Measurements from ENCODE around the gene NOXA1.
"Not testable (repeated sequence)": the region's sequence is repeated elsewhere in the genome, so short reads cannot be mapped to it uniquely, and the experiment has no call there.

- not testable (repeated sequence) for TF ChIP-seq CTCF (IDR thresholded peaks at IDR 0.05; ENCODE audit: low read depth, low read length, missing input control); RAD21 (IDR thresholded peaks at IDR 0.05); SP1 (IDR thresholded peaks at IDR 0.05)
Measured at GRCh38 chr9:137450539-137451222, 27.5 kb downstream of the NOXA1 start.

All from liver (tissue), 3 donors.